ENCODE measurements around the gene RRAS. TPM values are rescaled to one million over a fixed set of nuclear protein-coding genes. Genes with fewer than 3 reads are reported as not detected.
A peak's percentile ranks its signal among the peaks of the same experiment; 100 is the strongest.

The RRAS gene
- total RNA-seq, 2 donors from 2014 or later: 60.9 to 83.5 TPM

- Histone ChIP-seq H3K9me3 (no peaks in the 10 kb centered on the region), H3K4me3 (peak overlapping the region; percentile 81 to 95), H3K27me3 (no peaks in the 10 kb centered on the region), H3K4me1 (peaks cover 0 to 33% of the 10 kb centered on the region in 2 donors), H3K27ac (peak overlapping the region; percentile 92 to 95), H3K36me3 (peaks cover 40% of the 10 kb centered on the region)
- no peak for TF ChIP-seq CTCF (IDR thresholded peaks at IDR 0.05)
- DNase-seq (ENCODE audit: low spot score): no peak
These were observed 47.3 kb downstream of the RRAS start for GRCh38 chr19:49592486-49593232.

DNA sequence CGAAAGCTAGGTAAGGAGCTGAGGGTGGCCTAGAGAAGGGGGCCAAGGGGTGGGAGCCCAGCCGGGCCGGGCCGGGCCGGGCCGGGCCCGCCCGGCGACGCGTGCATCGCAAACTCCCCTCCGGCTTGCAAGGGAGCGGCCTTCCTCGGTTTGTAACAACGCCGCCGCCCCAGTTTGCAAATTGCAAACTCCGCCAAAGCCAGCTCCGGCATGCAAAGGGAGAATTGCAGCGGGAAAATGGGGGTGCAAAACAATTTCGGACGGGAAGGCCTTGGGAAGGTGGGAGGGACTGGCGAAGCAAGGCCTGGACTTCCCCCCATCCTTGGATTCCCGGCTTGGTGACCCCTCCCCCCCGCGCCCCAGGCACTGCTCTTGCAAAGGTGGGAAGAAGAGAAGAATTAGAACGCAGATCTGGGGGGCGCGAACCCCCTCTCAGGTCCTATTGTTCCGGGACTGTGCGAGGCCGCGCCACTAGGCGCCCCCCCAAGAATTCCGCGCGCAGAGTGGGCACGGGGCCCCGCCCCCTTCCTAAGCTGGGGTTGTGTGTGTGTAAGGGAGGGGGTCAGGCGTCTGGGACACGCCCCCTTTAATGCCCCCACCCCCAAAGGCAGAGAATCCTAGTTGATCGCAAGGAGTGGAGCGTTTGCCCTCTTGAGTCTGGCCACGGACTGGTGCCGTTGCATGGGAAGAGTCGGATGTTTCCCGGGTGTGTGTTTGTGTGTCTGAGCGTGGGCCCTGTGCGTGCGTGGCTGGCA lies 48.0 kb downstream of the RRAS start:
- peaks cover 0 to 33% of the 10 kb centered on the region in 2 donors for H3K4me1 ChIP-seq
- H3K4me3 ChIP-seq: peak overlapping the region; percentile 81 to 95
- no peaks in the 10 kb centered on the region for H3K9me3 ChIP-seq
- H3K27ac ChIP-seq: peak overlapping the region; percentile 92 to 95
- no peak for TF ChIP-seq CTCF (IDR thresholded peaks at IDR 0.05)
- no peaks in the 10 kb centered on the region for H3K27me3 ChIP-seq
- peaks cover 32% of the 10 kb centered on the region for H3K36me3 ChIP-seq
- DNase-seq (ENCODE audit: low spot score): no peak

DNA sequence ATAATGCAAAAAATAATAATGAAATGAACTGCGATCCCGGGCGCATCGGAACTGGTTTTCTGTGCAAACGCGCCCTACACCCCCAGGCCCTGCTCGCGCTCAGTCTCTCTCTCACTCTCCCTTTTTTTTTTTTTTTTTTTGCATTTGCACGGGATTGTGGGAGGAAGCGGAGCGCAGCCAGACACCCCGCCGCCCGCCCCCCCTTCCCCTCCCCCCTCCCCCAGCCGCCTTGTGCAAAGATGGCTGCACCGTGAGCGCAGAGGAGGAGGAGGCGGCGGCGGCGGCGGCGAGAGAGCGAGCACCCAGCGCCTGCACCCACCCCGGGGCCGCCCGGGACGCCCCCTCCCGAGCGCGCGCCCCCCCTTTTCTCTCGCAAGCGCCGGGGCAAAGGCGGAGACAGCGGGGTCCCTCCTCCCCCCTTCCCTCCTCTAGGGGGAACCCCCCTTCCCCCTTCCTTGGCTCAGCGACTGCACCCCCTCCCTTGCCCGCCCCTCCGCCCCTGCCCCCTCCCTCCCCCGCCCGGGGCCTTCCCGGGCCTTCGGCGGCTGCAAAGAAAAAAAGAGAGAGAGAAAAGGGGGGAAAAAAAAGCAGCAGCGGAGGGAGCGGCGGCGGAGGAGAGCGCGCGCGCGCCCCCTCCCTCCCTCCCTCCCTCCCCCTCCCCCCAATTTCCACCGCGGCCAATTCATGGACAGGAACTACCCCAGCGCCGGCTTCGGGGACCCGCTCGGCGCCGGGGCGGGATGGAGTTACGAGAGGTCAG lies 48.8 kb downstream of the RRAS start, which contains the start of gene PRR12:
PRR12 (plus strand) TSS at position 212 of the 760 bp plus-strand sequence; CDS start at position 685, 473 bp downstream.
- H3K9me3 ChIP-seq: no peaks in the 10 kb centered on the region
- no peaks in the 10 kb centered on the region for H3K27me3 ChIP-seq
- H3K36me3 ChIP-seq: peaks cover 25% of the 10 kb centered on the region
- H3K4me3 ChIP-seq: peak within 1 kb of the TSS; percentile 81 to 95
- peaks cover 0 to 33% of the 10 kb centered on the region in 2 donors for H3K4me1 ChIP-seq
- DNase-seq (ENCODE audit: low spot score): no peak
- peak in 1 of 2 donors; percentile 29 for TF ChIP-seq CTCF (IDR thresholded peaks at IDR 0.05)
- H3K27ac ChIP-seq: peak within 1 kb of the TSS; percentile 92 to 95

GRCh38 chr19:49590071-49590970 lies 49.6 kb downstream of the RRAS start:
- peak overlapping the region; percentile 92 to 95 for H3K27ac ChIP-seq
- peak overlapping the region; percentile 81 to 95 for H3K4me3 ChIP-seq
- TF ChIP-seq CTCF (IDR thresholded peaks at IDR 0.05): no peak
- H3K36me3 ChIP-seq: peaks cover 16% of the 10 kb centered on the region
- no peaks in the 10 kb centered on the region for H3K27me3 ChIP-seq
- H3K9me3 ChIP-seq: no peaks in the 10 kb centered on the region
- peaks cover 0 to 33% of the 10 kb centered on the region in 2 donors for H3K4me1 ChIP-seq
- peak; percentile 96 for DNase-seq (ENCODE audit: low spot score)

GRCh38 chr19:49589502-49589905 lies 50.4 kb downstream of the RRAS start:
- no peak for DNase-seq (ENCODE audit: low spot score)
- H3K27ac ChIP-seq: peak overlapping the region; percentile 92 to 95
- peak overlapping the region in 1 of 2 donors; percentile 95 for H3K4me3 ChIP-seq
- peaks cover 0 to 33% of the 10 kb centered on the region in 2 donors for H3K4me1 ChIP-seq
- TF ChIP-seq CTCF (IDR thresholded peaks at IDR 0.05): no peak
- H3K9me3 ChIP-seq: no peaks in the 10 kb centered on the region
- no peaks in the 10 kb centered on the region for H3K27me3 ChIP-seq
- H3K36me3 ChIP-seq: peaks cover 8% of the 10 kb centered on the region
